AG08395 (cell line): Measurements from ENCODE around the gene TIMM13.

Experiments
- DNase-seq: peaks from one replicate; pipeline ENCODE4 v3.0.0; 2012; ENCODE audit warnings: mixed read lengths, low spot score

TIMM13 gene

DNA sequence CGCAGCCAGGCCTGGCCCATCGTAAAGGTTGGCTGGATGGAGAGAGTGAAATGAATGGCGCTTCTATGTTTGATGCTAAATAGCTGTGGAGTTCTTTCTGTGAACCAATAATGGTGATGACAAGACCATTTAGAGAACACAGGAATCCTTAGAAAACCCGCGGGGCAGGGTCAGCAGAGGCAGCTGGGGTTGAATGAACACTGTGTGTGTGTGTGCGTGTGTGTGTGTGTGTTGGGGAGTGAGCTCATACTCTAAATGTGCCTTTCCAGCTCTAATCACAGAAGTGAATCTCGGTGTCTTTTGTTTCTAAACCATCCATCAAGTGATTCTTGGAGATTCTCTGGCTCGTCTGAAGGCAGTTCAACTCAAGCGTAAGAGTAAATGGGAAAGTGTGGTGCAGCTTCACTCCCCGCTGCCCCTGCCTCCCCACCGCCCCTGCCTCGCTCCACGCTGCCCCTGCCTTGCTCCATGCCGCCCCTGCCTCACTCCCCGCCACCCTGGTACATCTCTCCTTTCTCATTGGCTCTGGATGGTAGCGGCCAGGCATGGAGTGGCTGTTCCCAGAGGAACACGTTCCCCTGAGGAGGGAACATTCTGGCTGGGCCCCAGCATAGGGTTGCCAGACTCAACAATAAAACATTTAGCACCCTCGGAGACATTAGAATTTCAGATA is 46.1 kb downstream of the TIMM13 start:
- no peak for DNase-seq

- no peak for DNase-seq
Observed at GRCh38 chr19:2380567-2380966, 46.8 kb downstream of the TIMM13 start.

DNA sequence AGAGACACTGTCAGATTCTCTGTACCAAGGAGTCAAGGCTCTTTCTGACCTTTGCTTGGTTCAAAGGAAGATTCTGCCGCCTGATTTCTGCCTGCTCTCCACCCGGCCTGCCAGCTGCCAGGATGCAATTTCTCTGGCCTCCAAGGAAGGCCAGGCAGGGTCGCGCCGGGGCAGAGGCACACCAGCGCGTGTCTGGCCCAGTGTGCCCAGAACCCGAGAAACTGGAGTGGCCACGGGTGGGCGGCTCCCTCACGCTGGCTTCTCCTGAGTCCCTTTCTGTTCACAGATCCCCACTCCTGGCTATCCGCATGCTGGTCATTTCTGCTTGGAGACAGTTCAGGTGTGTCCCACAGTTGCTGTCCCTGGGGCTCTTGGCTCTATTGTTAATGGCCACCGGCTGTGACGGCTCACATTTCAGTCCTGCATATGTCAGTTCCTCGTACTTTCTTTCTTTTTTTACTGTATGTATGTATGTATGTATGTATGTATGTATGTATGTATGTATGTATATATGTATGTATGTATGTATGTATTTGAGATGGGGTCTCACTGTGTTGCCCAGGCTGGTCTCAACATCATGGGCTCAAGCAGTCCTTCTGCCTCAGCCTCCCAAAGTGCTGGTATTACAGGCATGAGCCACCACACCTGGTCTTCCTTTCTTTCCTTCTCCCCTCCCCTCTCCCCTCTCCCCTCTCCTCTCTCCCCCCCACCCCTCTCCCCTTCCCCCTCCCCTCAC is 50.4 kb downstream of the TIMM13 start:
- DNase-seq, result no peak
